HG02981 (cell line): ENCODE data around the gene PTGFRN.

ENCODE experiments used
- ATAC-seq: cut with Tn5 transposase; IDR thresholded peaks from one replicate; pipeline ENCODE4 v1.9.1; 2021; ENCODE audit warnings: mild to moderate bottlenecking, moderate library complexity; ENCODE audit not compliant: unreplicated experiment

The PTGFRN gene

GRCh38 chr1:117025568-117025967 lies 115.9 kb downstream of the PTGFRN start:
- ATAC-seq = no peak

DNA sequence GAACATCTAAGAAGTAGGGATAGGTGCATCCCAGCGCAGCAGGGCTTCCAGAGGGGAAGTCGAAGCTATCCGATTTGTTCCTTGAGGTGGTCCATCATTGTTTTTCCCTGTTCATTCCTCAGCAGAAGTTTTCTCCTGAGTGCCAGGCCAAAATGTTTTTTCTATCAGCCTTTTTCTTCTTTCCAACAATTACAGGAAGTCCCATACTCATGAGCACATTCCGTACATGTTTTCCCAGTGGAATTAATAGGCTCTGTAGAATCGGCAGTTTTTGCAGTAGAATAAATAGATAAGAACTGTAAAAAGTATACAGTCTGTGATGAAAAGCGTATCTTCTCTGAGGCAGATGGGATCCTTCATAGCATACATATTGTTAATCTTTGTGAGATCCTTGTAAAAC lies 116.6 kb downstream of the PTGFRN start:
- ATAC-seq = no peak

- ATAC-seq = no peak
These were observed 120.0 kb downstream of the PTGFRN start for GRCh38 chr1:117029685-117030084.

- ATAC-seq = no peak
These were observed 120.7 kb downstream of the PTGFRN start for GRCh38 chr1:117030271-117030877.

DNA sequence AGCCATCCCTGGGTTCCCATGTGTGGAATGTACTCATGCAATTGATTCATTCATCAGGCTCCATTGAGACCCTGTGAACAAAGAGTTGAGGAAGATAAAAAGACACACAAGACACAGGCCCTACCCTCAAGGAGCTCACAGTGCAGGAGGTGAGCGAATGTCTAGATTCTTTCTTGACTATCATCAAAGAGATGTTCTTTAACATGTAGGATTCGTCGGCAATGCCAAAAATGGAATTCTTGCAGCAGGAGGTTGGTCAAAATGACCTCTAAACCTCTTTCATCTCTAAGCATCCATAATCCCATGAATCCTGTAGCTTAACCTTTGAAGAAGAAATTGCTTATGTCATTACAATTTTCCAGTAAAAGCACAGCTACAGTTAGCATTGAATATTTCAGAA lies 122.5 kb downstream of the PTGFRN start:
- ATAC-seq = no peak

DNA sequence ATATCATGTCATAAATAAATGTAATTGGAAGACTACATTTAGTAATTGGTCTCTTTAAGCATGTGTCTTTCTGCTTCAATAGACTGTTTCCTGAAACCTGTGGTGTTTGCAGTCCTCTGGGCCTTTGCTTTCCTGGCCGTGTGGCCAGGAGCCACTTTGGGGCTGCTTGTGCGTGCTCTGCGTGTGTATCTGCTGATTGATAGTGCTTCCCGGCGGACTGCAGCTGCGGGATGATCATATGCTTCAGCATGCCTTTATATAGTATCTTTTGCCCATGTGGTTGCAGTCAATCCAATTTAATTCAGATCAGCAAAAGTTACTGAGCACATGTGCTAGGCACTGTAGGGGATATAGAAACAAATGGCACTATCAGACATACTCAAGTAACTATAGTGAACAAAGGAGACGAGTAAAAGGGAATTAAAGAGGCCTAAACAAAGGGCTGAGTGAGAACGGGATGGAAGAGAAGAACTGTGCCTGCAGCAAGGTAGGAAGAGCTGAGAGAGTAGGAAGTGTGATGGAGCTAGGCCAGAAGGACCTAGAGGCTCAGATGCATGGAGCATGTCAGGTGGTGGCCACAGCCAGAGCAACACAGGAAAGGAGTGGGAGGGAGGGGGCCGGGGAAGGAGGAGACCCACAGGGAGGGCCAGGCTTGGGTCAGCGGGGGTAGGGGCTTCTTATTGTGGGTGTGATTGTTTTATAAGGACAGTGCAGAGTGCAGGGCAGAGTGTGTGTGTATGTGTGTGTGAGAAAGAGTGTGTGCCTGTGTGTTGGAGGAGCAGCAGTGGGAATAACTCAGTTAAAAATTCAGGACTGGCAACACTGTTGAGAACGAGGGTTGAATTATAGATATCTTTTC lies 123.2 kb downstream of the PTGFRN start:
- ATAC-seq = no peak

GRCh38 chr1:117033772-117034171 lies 124.1 kb downstream of the PTGFRN start:
- ATAC-seq = no peak

DNA sequence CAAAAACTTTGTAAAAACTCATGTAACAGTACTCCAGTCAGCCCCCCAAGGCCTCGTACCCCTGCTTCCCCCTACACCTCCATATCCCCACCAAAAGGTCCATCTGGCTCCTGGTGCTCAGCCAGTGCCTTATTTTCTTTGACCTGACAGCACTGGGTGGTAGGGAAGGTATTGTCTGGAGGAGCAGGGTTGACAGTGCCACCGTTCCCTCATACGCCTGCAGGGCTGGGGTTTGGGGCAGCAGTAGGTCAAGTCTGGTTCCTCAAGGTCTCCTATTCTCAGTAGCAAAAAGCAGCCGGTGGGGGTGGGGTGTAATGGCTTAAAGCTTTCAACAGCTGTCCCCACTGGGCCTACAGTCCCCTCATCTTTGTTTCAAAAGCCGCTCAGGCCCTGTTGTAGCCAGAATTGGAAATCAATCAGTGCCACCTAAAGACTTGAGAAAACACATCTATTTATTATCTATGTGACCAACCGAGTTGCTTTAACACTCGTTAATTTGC lies 125.1 kb downstream of the PTGFRN start:
- no peak for ATAC-seq

- no peak for ATAC-seq
These were observed 126.3 kb downstream of the PTGFRN start for GRCh38 chr1:117036018-117036461.

- ATAC-seq = no peak
These were observed 128.1 kb downstream of the PTGFRN start for GRCh38 chr1:117037802-117038201.

GRCh38 chr1:117038236-117038635 lies 128.5 kb downstream of the PTGFRN start:
- ATAC-seq = no peak
